ENCODE measurements around the gene LHX6.

DNA sequence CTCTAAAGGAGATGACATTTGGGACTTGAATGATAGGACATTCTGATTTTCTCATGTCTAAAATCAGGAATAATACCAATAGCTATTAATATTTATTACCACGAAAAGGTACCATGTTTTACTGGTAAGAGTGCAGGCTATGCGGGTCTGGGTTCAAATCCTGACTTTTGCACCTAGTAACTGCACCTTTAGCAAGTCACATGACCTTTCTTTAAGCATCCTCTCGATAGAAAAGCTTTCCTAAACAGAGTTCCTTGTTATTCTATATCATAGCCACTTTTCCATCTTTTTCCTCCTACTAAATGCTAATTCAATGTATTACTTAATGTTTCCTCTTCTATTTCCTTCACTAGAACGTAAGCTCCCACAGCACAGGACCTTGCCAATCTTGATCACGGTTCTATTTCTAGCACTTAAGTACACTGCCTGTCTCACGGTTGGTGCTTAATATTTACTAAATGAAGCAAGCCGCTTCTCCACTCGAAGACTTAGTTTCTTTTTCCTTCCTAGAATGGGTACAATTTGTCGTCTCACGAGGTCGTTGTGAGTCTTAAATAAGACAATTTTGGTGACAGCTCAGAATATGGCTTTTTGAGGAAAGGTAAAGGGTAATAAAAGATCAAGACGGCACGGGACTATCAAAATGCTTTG is 35.1 kb upstream of the LHX6 start:
- TF ChIP-seq CTCF (IDR thresholded peaks at IDR 0.05; ENCODE audit: insufficient read depth, low read depth, low read length) = no peak
- no peak for TF ChIP-seq EZH2 (IDR thresholded peaks at IDR 0.05; ENCODE audit: insufficient read depth, low read length)
